Activated CD4-positive, CD25-positive, alpha-beta regulatory T cell treated with anti-CD3 and anti-CD28 coated beads, Interleukin-2, amount 50 U/mL, for 72 hours (primary cell): ENCODE results near the gene RPL7L1.
"Not testable (repeated sequence)": the region's sequence is repeated elsewhere in the genome, so short reads cannot be mapped to it uniquely, and the experiment has no call there.

Experiments used
- DNase-seq: peaks from one replicate; pipeline ENCODE4 v3.0.0; 2021

RPL7L1 gene

DNA sequence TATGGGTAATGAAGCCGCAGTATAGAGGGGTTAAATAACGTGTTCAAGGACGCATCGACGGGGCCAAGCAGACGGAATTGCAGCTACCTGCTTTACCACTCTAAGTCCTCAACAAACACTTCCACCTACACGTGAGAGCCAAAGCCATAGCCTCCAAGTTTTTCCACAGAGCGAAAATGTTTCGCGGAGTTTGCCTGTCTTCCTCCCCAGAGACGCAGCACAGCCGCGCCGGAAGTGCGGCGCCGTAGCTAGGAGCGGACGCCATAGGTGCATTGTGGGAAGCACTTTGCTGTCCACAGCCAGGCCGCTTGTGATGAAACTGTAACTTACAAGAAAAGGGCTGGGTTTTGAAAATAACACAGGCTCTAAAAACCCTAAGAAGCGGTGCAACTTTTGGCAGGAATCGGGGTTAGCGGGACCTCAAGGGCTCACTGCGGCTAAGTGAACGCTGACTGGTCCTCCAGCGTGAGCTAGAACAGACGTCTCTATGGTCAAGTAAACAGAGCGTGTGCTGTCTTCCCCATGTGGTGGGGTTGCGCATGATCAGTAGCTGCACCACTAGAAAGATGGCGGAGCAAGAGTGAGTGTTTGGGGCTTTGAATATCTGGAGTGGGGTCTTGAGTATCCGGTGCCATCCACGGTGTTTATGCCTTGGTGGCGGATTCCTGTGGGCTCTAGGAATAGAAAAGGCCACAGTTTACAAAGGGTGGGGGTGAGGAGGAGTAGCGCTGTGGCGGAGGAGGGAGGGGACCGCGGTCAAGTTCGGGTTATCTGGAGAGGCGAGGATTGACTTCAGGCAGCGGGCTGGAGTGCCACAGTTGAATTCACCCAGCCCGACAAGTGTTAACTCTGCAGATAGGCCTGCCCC is at the start of gene RPL7L1:
TSS of gene RPL7L1 (plus strand) at position 245 of the 868 bp plus-strand sequence. CDS start at position 540, 295 bp downstream.
- DNase-seq: peak; percentile 77

DNA sequence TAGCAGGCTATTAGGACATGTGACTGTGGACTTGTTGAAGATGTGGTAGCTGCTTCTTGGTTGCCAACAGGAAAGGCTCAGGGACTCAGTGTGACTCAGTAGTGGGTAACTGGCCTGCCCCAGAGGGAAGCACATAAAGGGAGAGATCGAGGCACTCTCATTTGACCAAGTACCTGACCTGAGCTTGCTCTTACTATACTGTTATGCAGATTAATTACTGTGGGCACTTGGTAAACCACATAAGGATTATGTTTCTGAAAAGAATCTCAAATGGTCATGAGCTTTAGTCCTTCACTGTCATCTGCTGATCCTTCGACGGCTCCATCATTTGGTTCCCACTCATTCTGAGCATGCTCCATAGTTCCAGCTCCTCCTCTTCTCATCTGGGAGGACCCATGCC is 48.2 kb upstream of the RPL7L1 start:
- DNase-seq: no peak

DNA sequence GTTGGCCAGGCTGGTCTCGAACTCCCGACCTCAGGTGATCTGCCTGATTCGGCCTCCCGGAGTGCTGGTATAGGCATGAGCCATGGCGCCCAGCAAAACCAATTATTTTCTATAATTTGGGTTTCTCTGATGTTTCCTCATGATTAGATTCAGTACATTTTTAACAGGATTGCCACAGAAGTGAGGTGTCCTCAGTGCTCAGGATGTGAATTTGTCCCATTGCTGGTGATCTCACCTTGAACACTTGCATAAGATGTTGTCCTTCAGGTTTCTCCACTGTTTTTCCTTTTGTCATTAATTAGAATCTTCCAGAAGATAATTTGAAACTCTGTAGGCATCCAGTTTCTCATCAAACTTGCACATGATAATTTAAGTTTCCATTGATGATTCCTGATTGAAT is 45.4 kb upstream of the RPL7L1 start:
- no peak for DNase-seq

DNA sequence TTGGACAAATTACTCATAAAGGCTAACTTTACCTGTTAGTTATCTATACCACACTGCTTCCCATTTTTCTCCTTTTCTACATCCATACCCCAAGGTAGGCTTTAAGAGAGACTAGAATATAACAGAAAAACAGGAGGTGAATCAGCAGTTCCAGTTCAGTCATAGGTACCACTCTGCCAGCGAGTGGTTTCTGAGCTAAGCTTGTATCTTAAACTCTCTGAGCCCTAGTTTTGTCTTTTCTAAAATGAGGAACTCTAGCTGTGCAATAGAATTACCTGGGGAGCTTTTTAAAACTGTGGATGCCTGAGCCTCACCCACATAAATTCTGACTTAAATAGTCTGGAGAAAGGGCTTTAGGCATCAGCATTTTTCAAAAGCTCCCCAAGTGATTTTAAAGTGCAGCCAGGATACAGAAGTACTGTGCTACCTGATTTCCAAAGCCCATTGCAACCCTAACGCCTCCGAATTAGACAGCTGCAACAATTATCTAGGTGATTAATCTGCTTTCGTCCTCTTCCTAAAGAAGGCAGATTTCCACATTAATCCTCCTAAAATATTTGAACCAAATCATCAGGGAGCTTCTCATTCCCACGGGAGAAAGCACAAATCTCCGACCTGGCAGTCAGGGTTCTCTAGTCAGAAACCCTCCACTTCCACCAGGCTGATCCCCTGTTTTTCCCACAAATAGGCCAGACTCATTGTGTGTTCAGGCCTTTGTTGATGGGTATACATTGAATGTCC is 37.4 kb upstream of the RPL7L1 start:
- no peak for DNase-seq

DNA sequence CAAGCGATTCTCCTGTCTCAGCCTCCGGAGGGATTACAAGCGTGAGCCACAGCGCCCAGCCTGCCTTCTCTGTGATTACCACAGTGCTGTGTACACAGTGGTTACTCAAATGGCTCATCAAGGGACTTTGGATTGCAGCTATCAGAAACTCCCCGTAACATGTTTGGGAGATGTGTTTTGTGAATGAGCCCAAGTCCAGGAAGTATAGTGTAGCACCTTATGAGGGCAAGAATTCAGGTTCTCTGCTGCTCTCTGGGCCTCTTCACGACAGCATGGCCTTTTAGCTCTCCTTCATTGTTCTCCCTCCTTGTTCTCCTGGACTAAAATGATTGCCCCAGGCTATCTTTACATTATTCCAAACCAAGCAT is 34.1 kb upstream of the RPL7L1 start:
- DNase-seq: no peak

DNA sequence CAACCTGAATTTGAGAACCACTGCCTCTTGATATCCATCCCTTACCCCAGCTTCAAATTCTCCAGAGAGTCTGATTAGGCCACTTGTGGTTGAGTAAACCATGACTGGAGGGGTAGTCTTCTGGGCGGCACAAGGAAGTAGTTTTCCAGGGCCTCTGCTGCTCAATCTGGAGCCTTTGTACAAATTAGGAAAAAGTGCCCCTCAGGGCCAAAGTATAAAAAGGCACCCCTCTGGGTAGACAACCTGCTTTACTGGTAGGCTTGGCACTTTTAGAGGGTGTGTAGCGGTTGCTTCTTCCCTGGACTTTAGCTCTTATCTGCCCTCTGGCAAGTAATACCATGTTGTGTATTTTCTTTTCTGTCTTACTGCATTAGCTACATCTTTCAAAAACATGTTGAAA is 32.9 kb upstream of the RPL7L1 start:
- DNase-seq: peak; percentile 0

DNA sequence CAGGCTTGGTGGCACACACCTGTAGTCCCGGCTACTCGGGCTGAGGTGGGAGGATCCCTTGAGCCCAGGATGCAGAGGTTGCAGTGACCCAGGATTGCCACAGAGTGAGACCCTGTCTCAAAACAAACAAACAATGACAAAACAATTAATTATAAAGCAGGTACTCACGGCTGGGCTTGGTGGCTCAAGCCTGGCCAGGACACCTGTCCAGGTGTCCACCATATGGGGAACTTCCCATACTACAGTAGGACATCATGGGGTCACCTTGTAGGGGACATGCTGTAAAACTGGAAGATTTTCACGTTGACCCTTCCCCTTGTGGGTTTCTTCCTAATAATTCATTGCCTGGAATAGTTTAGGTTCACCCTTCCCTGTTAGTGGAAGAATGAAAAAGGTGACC is 30.7 kb upstream of the RPL7L1 start:
- no peak for DNase-seq

DNA sequence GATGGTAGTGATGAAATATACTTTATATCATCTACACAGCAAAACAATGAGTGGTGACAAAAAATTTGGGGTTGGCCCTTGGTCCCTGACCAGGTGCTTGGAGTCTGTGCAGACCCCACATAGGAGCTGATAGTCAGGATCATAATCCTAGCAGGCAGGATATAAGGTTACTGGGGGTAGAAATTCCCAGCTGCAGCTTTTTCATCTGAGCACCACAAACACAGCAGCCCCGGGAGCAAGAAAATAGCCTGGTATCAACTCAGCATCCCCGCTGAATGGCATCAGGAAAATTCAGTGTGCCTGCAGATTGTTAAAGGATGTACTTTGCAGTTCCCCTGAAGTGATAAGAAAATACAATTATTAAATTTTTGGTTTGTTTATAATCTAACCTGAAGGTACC is 27.8 kb upstream of the RPL7L1 start:
- DNase-seq: no peak

DNA sequence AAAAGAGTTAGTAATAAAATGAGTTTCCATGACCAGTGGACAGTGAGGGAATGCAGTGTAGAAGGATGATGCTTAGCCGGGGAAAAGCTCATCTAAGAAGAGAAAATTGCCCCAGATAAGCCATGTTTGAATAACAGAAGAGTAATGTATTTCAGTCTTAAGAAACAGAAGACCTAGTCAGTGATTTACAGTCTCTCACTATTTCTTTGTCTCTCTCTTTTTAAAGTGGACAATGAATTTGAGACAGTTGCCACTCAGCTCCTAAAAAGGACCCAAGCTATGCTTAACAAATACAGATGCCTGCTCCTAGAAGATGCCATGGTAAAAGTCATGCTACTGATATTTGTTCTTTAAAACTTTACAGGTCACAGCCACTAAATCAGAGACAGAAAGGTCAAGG is 19.4 kb upstream of the RPL7L1 start:
- DNase-seq: no peak

DNA sequence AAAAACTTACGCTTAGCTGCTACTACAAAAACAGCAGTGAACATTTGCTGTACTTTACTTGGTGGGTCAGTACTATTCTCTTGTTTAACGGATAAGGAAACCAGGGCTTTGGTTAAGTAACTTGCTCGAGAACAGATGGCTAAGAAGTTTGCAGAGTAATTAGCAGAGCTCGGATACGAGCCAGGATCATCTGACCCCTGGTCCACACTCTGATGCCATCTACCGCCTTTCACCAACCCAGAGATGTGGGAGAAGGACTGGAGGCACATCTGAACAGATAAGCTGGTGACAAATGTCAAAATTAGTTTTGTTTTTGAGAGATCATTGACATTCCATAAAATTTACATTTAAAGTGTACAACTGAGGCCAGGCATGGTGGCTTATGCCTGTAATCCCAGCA is 18.9 kb upstream of the RPL7L1 start:
- DNase-seq: no peak

DNA sequence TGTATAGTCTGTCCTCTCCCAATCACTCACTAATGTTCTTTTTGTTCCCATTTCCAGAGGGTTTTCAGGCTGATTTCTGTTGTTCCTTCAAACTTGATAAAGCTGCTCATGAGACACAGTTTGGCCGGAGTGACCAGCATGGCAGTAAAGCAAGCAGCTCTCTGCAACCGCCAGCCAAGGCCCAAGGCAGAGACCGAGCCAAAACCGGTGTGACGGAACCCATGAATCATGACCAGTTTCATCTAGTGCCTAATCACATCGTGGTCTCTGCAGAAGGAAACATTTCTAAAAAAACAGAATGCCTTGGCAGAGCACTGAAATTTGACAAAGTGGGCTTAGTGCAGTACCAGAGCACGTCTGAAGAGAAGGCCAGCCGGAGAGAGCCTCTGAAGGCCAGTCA is 14.8 kb upstream of the RPL7L1 start:
- DNase-seq: no peak

DNA sequence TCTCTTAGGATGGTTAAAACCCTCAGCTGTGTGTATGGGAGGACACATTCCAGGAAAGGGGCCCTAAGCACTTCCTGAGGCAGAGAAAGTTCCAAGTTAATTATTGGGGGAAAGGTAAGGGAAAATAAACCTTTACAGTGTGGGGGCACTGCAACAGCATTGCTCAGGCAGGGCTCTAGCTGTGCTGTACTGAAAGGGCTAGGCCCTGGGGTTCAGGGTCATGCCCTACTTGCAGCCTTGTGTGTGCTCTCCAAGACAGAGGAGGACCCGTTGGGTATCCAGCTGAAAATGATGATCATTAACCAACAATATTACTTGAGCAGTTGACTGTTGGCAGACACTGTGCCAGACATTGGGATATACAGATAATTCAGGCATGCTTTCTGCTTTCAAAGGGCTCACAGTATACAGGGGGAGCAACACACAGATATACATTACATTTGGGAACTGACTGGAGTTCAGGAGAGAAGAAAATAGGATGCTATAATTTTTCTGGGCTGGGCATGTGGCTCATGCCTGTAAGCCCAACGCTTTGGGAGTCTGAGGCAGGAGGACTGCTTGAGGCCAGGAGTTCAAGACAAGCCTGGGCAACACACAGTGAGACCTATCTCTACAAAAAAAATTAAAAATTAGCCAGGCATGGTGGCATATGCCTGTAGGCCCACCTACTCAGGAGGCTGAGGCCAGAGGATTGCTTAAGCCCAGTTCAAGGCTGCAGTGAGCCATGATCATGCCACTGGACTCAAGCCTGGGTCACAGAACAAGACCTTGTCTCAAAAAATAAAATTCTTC is 9.1 kb upstream of the RPL7L1 start:
- no peak for DNase-seq

DNA sequence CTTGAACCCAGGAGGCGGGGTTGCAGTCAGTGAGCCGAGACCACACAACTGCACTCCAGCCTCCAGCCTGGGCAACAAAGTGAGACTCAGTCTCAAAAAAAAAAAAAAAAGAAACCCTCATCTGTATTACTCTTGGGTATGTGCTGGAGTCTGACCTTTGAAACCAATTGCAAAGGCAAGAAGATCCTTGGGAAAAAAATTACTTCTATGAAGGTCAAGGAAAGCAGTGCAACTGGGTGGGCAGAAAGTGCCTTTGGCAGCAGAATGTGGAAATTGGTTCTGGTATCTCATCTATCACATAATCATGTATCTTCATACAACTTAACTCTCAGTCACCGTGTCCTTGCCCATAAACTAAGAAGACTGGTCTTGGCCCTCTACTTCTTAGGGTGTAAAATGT is 7.7 kb upstream of the RPL7L1 start:
- DNase-seq: no peak

DNA sequence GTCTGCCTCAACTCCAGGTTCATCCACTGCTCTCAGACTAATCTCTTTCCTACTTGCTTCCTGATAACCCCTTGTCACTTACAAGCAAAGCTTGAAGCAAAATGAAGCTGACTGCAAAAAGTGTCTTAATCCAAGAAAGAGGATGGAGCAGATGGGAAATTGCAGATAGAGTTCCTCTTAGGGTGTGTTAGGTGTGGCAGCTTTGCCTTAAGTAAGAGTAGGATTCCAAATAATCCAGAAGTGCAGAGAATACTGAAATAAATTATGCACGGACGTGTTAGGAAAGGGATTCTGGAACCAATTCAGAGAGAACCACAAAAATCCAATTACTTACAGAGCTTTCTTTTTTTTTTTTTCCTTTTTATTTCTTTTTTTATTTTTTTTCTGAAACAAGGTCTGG is 6.1 kb upstream of the RPL7L1 start:
- no peak for DNase-seq

DNA sequence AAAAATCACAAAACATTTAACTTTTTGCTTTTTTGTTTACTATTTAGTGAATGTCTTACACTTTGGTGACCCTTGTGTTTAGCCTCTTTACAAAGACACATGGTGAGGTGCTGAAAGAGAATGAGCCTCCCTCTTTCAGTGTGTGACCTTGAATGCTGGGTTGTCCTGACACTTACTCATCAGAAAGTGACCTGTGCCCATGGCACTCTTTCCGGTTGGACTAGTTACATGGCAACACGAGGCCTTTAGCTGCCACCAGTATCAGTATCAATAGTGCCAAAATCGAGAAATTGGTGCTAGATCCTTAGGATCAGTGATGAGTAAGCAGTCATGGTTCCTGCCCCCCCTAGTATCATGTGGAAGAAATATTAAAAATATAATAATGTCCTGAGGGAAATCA is 1.7 kb upstream of the RPL7L1 start:
- no peak for DNase-seq

DNA sequence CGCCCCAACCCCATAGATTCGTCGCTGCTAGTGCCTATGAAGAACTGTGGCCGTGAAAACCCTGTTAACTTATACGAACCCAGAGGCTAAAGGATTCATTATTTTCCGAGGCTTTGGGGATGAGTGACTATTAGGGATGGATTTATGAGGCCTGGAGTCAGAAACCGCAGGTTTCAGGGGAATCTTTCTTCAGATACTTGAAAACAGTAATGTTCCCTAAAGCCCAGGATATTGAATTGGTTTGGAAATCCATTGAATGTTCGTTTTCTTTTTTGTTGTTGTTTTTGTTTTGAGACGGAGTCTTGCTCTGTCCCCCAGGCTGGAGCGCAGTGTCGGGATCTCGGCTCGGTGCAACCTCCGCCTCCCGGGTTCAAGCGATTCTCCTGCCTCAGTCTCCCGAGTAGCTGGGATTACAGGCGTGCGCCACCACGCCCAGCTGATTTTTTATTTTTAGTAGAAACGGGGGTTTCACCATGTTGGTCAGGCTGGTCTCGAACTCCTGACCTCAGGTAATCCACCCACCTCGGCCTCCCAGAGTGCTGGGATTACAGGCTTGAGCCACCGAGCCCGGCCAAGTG is 913 bp downstream of the RPL7L1 start:
- DNase-seq: peak; percentile 30

DNA sequence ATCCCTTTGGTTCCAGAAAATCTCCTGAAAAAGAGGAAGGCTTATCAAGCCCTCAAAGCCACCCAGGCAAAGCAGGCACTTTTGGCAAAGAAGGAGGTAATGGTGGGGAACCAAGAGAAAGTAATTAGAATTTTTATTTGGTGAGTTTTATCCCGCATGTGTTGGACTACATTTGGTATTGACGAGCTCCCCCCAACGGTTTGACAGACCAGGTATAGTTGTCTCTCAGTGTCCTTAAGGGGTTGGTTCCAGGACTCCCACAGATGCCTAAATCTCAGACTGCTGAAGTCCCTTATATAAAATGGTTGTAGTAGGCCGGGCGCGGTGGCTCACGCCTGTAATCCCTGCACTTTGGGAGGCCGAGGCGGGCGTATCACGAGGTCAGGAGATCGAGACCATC is 1.5 kb downstream of the RPL7L1 start:
- not testable (repeated sequence) for DNase-seq

DNA sequence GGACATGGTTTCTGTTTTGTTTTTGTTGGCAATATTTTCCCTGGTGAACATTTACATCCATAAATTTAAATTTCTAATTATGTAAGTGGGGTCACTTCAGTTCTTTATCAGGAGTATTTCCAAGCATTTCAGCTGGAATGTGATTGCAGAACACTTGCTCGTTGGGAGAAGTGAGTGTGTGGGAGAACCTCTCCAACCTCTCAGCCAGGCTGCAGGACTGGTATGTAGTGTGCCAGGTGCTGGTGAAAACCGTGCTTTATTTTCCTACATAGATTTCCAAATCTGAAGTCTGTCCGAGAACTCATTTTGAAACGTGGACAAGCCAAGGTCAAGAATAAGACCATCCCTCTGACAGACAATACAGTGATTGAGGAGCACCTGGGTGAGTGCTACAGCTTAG is 6.3 kb downstream of the RPL7L1 start:
- no peak for DNase-seq

DNA sequence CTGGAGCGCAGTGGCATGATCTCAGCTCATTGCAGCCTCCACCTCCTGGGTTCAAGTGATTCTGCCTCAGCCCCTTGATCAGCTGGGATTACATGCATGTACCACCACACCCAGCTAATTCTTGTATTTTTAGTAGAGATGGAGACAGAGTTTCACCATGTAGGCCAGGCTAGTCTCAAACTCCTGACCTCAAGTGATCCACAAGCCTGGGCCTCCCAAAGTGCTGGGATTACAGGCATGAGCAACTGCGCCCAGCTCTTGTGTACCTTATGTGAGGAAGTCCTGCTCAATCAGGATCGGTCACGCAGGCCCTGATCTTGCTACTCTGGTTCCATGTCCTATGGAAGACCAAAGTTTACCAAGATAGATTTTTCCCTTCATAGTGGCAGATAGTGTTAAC is 8.8 kb downstream of the RPL7L1 start:
- DNase-seq: not testable (repeated sequence)

DNA sequence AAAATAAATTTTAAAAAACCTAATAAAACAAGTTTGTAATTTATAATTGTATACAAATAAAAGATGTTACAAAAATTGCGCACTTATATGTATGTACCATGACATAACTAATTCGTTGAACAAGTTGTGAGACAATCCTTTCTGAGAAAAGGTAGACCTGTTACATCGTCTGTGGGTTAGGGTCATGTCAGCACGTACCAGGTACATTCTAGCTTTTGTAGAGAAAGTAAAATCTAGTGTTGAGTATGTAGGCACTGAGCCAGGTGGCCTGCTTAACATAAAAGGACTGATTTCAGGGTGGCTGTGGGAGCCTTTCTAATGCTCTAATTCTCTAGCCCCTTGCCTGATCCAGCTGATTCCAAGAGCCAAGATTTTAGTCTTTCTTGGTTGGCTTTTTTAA is 10.4 kb downstream of the RPL7L1 start:
- no peak for DNase-seq

DNA sequence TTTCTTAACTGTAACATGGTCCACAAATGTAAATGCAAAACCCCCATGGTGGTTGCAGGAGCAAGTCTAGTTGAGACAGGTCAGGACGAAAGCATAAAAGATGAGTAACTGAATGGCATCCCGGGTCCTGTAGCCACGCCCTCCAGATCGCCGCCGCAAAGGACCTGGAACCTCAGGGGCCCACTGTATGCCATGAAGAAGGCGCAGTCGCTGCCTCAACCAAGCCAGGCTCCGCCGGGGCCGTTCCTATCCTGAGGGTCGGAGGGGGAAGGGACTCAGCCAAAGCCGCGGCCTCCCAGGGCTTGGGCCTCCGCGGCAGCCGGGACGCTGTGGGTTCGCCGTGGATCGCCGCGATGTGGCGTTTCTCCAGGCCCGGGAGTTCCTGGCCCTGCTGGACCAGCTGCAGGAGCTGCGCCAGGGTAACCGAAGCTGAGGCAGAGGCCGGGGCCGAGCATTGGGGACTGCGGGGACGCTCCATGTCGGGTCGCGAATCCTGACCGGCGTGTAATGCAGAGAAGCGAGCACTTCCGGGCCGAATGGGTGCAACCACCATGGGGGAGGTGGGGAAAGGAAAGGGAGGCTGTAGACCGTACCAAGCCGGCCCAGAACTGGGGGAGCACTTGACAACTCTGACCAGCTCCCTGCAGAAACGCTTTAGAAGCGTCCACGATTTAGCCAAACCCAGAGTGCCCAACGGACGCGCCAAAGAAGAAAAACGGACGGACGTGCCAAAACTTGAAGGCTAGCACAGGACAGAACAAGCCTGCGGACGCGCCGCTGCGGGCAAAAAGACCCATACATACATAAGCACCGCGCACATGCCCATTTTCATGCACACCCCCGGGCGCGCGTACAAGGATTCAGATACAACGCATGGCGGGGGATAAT is 11.1 kb downstream of the RPL7L1 start:
- peak; percentile 89 for DNase-seq

DNA sequence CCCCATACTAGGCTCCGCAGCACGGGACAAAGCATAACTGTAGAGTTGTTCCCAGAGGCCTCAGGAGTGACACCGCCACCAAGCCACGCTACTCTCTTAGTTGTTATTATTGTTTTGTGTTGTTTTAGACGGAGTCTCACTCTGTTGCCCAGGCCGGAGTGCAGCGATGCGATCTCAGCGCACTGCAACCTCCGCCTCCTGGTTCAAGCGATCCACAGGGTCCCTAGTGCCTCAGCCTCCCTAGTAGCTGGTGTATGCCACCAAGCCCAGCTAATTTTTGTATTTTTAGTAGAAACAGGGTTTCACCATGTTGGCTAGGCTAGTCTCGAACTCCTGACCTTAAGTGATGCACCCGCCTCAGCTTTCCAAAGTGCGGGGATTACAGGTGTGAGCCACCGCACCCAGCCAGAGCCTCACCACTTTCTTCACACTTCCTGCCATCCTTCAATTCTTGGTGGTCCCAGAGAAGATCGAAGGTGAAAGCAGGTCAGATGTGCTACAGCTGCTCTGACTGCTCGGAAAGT is 11.8 kb downstream of the RPL7L1 start:
- DNase-seq: no peak
